ENCODE results near the gene STRADA. TPM values are rescaled to one million over a fixed set of nuclear protein-coding genes. Genes with fewer than 3 reads are reported as not detected.

Gene STRADA, protein sequence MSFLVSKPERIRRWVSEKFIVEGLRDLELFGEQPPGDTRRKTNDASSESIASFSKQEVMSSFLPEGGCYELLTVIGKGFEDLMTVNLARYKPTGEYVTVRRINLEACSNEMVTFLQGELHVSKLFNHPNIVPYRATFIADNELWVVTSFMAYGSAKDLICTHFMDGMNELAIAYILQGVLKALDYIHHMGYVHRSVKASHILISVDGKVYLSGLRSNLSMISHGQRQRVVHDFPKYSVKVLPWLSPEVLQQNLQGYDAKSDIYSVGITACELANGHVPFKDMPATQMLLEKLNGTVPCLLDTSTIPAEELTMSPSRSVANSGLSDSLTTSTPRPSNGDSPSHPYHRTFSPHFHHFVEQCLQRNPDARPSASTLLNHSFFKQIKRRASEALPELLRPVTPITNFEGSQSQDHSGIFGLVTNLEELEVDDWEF
- total RNA-seq (2014; rRNA removed; shearing (Covaris generic)): 28.5 and 33.4 TPM in 2 replicates

GRCh38 chr17:63741408-63742173 is at the start of gene STRADA:
Gene STRADA (minus strand): TSS chr17:63741799. CDS start chr17:63728369, 13,430 bp downstream.
- peak; percentile 98 for DNase-seq
- H3K27me3 ChIP-seq (ENCODE audit: control insufficient read depth, insufficient read depth, low read length): no peaks in the 10 kb centered on the region

GRCh38 chr17:63790057-63790456 is 48.5 kb upstream of the STRADA start:
- Histone ChIP-seq H3K27me3 (ENCODE audit: control insufficient read depth, insufficient read depth, low read length) (no peaks in the 10 kb centered on the region), H3K36me3 (replicated peaks; ENCODE audit: control insufficient read depth, insufficient read depth, low read length) (peaks cover 27% of the 10 kb centered on the region), H3K4me3 (ENCODE audit: insufficient read depth, low read depth, low read length) (no peak overlapping the region)
- DNase-seq: no peak

More at GRCh38 chr17:63741408-63742173, at the start of gene STRADA:
- Histone ChIP-seq H3K36me3 (replicated peaks; ENCODE audit: control insufficient read depth, insufficient read depth, low read length) (peaks cover 4% of the 10 kb centered on the region; the same call in 1 of the 2 replicates), H3K4me3 (ENCODE audit: insufficient read depth, low read depth, low read length) (peak within 1 kb of the TSS; percentile 93)

GRCh38 chr17:63786971-63787711 is 45.5 kb upstream of the STRADA start:
- Histone ChIP-seq H3K36me3 (replicated peaks; ENCODE audit: control insufficient read depth, insufficient read depth, low read length) (peaks cover 18% of the 10 kb centered on the region), H3K27me3 (ENCODE audit: control insufficient read depth, insufficient read depth, low read length) (no peaks in the 10 kb centered on the region), H3K4me3 (ENCODE audit: insufficient read depth, low read depth, low read length) (no peak overlapping the region)
- no peak for DNase-seq

DNA sequence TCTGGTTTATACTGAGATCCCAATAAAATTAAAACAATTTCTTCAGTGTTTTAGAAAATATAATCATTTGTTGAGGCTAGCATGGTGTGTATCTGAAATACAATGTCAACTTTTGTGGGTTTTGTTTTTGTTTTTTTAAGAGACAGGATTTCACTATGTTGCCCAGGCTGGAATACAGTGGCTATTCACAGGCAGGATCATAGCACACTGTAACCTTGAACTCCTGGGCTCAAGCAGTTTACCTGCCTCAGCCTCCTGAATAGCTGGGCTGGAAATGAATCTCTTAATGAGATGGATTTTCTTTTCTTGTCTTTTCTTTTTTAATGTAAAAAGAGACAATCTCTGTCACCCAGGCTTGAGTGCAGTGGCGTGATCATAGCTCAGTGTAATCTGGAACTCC is 44.5 kb upstream of the STRADA start:
- no peaks in the 10 kb centered on the region for H3K27me3 ChIP-seq (ENCODE audit: control insufficient read depth, insufficient read depth, low read length)
- H3K36me3 ChIP-seq (replicated peaks; ENCODE audit: control insufficient read depth, insufficient read depth, low read length): peaks cover 18% of the 10 kb centered on the region
- DNase-seq: no peak
- no peak overlapping the region for H3K4me3 ChIP-seq (ENCODE audit: insufficient read depth, low read depth, low read length)

- Histone ChIP-seq H3K27me3 (ENCODE audit: control insufficient read depth, insufficient read depth, low read length) (no peaks in the 10 kb centered on the region), H3K4me3 (ENCODE audit: insufficient read depth, low read depth, low read length) (no peak overlapping the region), H3K36me3 (replicated peaks; ENCODE audit: control insufficient read depth, insufficient read depth, low read length) (peaks cover 18% of the 10 kb centered on the region)
- no peak for DNase-seq
Measured at GRCh38 chr17:63785556-63785955, 44.0 kb upstream of the STRADA start.

DNA sequence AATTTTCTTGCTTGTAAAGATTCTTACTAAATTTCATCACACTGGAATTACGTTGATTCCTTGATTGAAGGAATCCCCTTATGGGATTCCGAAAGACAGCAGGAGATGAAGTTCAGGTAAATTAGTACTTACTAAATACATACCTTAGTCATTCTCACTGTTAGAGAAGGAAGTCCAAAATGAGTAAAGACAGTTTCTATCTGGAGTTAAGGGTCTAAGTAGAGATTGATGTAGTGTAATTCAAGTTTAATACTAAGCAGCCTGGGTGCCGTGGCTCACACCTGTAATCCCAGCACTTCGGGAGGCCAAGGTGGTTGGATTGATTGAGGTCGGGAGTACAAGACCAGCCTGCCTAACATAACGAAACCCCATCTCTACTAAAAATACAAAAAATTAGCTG is 41.9 kb upstream of the STRADA start:
- Histone ChIP-seq H3K27me3 (ENCODE audit: control insufficient read depth, insufficient read depth, low read length) (no peaks in the 10 kb centered on the region), H3K36me3 (replicated peaks; ENCODE audit: control insufficient read depth, insufficient read depth, low read length) (peaks cover 10% of the 10 kb centered on the region), H3K4me3 (ENCODE audit: insufficient read depth, low read depth, low read length) (no peak overlapping the region)
- no peak for DNase-seq

GRCh38 chr17:63780928-63781327 is 39.3 kb upstream of the STRADA start:
- no peak for DNase-seq
- Histone ChIP-seq H3K36me3 (replicated peaks; ENCODE audit: control insufficient read depth, insufficient read depth, low read length) (peaks cover 5% of the 10 kb centered on the region), H3K27me3 (ENCODE audit: control insufficient read depth, insufficient read depth, low read length) (no peaks in the 10 kb centered on the region), H3K4me3 (ENCODE audit: insufficient read depth, low read depth, low read length) (no peak overlapping the region)

DNA sequence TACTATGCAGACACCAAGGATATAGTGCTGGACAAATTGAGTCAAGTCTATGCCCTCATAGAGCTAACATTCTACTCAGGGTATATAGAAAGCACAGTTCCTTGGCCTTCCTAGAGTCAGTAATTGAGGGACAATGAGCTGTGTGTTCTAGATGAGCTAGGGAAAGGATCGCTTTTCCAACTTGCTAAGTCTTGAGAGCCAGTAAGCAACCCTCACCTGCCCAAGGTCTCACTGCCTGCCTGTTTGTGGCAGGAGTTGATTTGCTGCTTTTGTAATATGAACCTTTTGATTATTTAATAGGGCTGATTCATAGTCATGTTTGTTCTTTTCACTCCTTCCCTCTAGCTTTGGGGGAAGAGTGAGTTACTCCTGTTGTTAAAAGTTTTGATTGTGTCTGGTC is 38.9 kb upstream of the STRADA start:
- Histone ChIP-seq H3K27me3 (ENCODE audit: control insufficient read depth, insufficient read depth, low read length) (no peaks in the 10 kb centered on the region), H3K4me3 (ENCODE audit: insufficient read depth, low read depth, low read length) (no peak overlapping the region), H3K36me3 (replicated peaks; ENCODE audit: control insufficient read depth, insufficient read depth, low read length) (peaks cover 5% of the 10 kb centered on the region)
- no peak for DNase-seq

DNA sequence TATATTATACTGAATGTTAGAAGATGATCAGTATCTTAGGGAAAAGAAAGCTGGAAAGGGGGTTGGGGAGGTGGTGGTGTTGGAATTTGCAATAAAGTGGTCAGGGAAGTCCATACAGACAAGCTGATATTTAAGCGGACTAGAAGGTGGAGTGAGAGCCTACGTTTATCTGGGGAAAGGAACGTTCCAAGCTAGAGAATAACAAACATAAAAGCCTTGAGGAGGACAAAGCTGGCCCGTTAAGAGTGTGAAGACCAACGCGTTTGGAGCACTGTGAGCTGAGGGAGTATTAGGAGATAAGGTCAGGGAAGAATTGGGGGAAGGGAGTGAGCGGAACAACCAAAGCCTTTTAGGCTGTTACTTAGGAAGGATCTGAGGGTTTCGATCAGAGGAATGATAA is 33.8 kb upstream of the STRADA start:
- Histone ChIP-seq H3K36me3 (replicated peaks; ENCODE audit: control insufficient read depth, insufficient read depth, low read length) (peaks cover 5% of the 10 kb centered on the region), H3K4me3 (ENCODE audit: insufficient read depth, low read depth, low read length) (peak overlapping the region; percentile 87), H3K27me3 (ENCODE audit: control insufficient read depth, insufficient read depth, low read length) (no peaks in the 10 kb centered on the region)
- DNase-seq: no peak

- no peak for DNase-seq
- Histone ChIP-seq H3K27me3 (ENCODE audit: control insufficient read depth, insufficient read depth, low read length) (no peaks in the 10 kb centered on the region), H3K4me3 (ENCODE audit: insufficient read depth, low read depth, low read length) (peak overlapping the region; percentile 87), H3K36me3 (replicated peaks; ENCODE audit: control insufficient read depth, insufficient read depth, low read length) (peaks cover 5% of the 10 kb centered on the region)
Measured at GRCh38 chr17:63774969-63775265, 33.3 kb upstream of the STRADA start.

- peak within 1 kb of the TSS; percentile 91 for H3K4me3 ChIP-seq (ENCODE audit: insufficient read depth, low read depth, low read length)
- no peaks in the 10 kb centered on the region for H3K27me3 ChIP-seq (ENCODE audit: control insufficient read depth, insufficient read depth, low read length)
- peaks cover 5% of the 10 kb centered on the region for H3K36me3 ChIP-seq (replicated peaks; ENCODE audit: control insufficient read depth, insufficient read depth, low read length)
- DNase-seq: peak; percentile 94
Measured at GRCh38 chr17:63774141-63774968, 32.8 kb upstream of the STRADA start, which contains the start of gene DDX42. Gene DDX42 (plus strand): TSS chr17:63774170. CDS start chr17:63787050, 12,880 bp downstream.

DNA sequence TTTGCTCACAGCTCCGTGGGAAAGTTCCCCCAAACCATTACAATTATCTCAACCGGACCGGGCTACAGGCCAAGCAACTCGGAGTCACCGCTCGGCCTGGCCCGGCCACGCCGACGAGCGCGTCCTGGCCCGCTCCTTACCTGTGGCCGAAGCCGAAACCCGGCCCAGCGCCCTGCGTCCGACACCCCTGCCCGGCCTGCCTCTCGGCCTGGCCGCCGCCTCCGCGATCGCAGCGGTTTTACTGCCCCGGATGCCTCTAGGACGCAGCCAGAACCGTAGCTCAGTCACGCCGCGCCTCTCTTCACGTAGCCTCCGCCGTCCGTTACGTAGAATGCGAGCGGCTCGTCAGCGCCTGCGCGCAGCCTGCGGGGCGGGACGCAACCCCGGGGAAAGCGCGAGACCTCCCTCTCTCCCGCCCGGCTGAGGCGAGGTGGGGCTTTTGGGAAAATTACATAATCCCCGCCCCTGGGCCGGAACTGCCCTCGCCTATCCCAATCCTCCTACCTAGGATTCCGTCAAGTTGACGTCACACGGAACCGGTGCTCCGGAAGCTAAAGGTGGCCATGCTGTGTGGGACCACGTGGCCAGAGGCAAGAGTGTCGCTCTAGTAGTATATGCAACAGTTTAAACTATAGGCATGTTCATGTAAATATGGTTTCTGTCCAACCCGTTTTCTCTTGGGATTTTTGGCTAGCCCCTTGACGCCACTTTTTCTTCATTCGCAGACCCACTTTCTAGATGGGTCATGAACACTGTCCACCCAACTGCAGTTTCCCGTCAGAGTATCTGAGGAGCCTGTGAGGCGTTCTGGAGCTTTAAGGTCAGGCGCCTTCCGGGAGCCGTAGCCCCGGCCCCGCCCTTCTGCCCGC is 31.9 kb upstream of the STRADA start, which contains the start of gene CCDC47:
TSS of gene CCDC47 (minus strand) at position 326 of the 869 bp plus-strand sequence. CDS start 7,422 bp downstream, outside the sequence.
- DNase-seq: peak; percentile 99

DNA sequence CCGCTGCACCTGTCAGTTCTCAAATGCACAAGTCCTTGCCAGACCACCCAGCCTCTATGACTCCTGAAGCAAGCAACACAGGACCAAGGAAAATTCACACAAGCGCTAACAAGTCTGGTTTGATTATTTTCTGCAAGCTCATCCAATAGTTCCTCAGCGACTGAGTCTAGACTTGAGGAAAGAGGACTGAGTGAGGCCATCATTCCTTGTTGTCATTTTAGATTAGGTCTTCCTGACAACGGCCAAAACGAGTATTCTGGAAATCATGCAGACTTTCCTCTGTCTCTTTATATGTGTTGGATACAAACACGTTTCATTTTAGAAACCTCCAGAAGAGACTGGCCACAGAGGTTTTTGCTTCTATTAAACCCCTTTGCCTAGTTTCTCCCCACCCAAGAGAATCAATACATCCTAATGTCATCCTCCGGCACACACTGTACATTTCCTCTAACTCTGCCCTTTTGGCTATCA is 31.2 kb upstream of the STRADA start:
- no peak for DNase-seq
- peaks cover 5% of the 10 kb centered on the region for H3K36me3 ChIP-seq (replicated peaks; ENCODE audit: control insufficient read depth, insufficient read depth, low read length)
- peak overlapping the region; percentile 91 for H3K4me3 ChIP-seq (ENCODE audit: insufficient read depth, low read depth, low read length)
- no peaks in the 10 kb centered on the region for H3K27me3 ChIP-seq (ENCODE audit: control insufficient read depth, insufficient read depth, low read length)

More for the DNA sequence above, 31.9 kb upstream of the STRADA start, which contains the start of gene CCDC47:
- Histone ChIP-seq H3K27me3 (ENCODE audit: control insufficient read depth, insufficient read depth, low read length) (no peaks in the 10 kb centered on the region), H3K36me3 (replicated peaks; ENCODE audit: control insufficient read depth, insufficient read depth, low read length) (peaks cover 5% of the 10 kb centered on the region), H3K4me3 (ENCODE audit: insufficient read depth, low read depth, low read length) (peak within 1 kb of the TSS; percentile 91)
